Measurements from ENCODE around the gene PAX2. TPM values are rescaled to one million over a fixed set of nuclear protein-coding genes. Genes with fewer than 3 reads are reported as not detected.

Gene PAX2
- total RNA-seq, 4 donors from 2014 or later: not detected

- intact Hi-C loops (cut with DNase I; ENCODE audit: low total_unique reads): no loop called here
- no peak overlapping the region for H3K4me3 ChIP-seq (ENCODE audit: low read depth, poor library complexity, severe bottlenecking)
- TF ChIP-seq POLR2A (IDR thresholded peaks at IDR 0.05): no peak
- TF ChIP-seq, protein P1, sequence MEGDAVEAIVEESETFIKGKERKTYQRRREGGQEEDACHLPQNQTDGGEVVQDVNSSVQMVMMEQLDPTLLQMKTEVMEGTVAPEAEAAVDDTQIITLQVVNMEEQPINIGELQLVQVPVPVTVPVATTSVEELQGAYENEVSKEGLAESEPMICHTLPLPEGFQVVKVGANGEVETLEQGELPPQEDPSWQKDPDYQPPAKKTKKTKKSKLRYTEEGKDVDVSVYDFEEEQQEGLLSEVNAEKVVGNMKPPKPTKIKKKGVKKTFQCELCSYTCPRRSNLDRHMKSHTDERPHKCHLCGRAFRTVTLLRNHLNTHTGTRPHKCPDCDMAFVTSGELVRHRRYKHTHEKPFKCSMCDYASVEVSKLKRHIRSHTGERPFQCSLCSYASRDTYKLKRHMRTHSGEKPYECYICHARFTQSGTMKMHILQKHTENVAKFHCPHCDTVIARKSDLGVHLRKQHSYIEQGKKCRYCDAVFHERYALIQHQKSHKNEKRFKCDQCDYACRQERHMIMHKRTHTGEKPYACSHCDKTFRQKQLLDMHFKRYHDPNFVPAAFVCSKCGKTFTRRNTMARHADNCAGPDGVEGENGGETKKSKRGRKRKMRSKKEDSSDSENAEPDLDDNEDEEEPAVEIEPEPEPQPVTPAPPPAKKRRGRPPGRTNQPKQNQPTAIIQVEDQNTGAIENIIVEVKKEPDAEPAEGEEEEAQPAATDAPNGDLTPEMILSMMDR (IDR thresholded peaks at IDR 0.05): no peak
- DNase-seq (ENCODE audit: low spot score in 2 of 2): no peak
- 3 to 6% methylated on average over 22 to 42 of the region's 56 CpGs for WGBS, 2 donors
These were observed 3.1 kb downstream of the PAX2 start for GRCh38 chr10:100748231-100749058.

DNA sequence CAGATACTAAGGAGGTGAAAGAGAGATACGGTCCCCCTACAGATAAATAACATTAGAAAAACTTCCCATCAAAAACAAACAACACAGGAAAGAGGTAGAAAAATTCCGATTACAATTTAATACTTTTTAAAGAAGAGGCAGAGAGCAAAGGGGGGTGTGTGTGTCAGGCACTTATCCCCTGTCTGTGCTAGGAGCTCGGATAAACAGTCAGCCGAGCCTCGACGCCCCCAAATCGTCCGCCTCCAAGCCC lies 3.6 kb downstream of the PAX2 start:
- intact Hi-C loops (cut with DNase I; ENCODE audit: low total_unique reads): no loop called here
- no peak overlapping the region for H3K4me3 ChIP-seq (ENCODE audit: low read depth, poor library complexity, severe bottlenecking)
- no peak for TF ChIP-seq POLR2A (IDR thresholded peaks at IDR 0.05)
- TF ChIP-seq, protein P1 (IDR thresholded peaks at IDR 0.05): no peak
- WGBS, 2 donors: 0 to 1% methylated on average over 8 of the region's 8 CpGs
- DNase-seq (ENCODE audit: low spot score in 2 of 2): no peak

DNA sequence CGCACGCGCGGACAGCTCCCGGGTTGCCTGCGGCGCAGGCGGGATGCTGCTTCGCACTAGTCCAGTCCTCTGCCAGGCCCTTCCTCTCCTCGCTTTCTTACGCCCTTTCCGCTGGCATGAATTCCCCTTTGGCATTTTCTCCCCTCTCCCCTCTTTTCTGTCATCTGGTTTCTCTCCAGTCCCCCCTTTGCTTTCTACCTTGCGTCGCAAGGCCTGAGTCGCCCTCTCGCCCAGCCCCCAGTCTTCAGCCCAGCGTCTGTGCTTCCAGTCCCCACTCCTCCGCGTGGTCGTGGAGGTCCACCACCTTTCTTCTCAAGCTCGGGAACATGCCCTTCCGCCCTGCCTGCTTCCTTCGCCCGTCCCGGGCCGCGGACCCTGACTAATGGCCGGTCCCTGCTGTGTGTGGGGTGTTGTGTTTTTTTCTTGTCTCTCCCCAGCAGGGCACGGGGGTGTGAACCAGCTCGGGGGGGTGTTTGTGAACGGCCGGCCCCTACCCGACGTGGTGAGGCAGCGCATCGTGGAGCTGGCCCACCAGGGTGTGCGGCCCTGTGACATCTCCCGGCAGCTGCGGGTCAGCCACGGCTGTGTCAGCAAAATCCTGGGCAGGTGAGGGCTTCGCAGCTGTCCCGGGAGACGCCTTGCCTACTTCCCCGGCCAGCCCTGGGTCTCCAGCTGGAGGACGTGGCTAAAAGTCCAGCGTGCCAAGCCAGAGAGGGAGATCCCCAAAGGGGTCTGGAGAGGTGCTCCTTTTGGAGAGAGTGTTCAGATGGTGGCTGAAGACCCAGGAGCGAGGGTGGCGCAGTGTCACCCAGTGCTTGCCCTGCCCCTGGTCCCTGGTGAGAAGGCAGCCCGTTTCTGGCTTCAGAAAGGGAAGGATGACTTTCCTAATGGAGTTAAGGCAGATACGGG lies 4.2 kb downstream of the PAX2 start:
- no peak overlapping the region for H3K4me3 ChIP-seq (ENCODE audit: low read depth, poor library complexity, severe bottlenecking)
- no peak for DNase-seq (ENCODE audit: low spot score in 2 of 2)
- intact Hi-C loops (cut with DNase I; ENCODE audit: low total_unique reads): no loop called here
- WGBS, 2 donors: 4 to 10% methylated on average over 35 to 50 of the region's 50 CpGs
- no peak for TF ChIP-seq POLR2A (IDR thresholded peaks at IDR 0.05)
- TF ChIP-seq, protein P1 (IDR thresholded peaks at IDR 0.05): no peak

DNA sequence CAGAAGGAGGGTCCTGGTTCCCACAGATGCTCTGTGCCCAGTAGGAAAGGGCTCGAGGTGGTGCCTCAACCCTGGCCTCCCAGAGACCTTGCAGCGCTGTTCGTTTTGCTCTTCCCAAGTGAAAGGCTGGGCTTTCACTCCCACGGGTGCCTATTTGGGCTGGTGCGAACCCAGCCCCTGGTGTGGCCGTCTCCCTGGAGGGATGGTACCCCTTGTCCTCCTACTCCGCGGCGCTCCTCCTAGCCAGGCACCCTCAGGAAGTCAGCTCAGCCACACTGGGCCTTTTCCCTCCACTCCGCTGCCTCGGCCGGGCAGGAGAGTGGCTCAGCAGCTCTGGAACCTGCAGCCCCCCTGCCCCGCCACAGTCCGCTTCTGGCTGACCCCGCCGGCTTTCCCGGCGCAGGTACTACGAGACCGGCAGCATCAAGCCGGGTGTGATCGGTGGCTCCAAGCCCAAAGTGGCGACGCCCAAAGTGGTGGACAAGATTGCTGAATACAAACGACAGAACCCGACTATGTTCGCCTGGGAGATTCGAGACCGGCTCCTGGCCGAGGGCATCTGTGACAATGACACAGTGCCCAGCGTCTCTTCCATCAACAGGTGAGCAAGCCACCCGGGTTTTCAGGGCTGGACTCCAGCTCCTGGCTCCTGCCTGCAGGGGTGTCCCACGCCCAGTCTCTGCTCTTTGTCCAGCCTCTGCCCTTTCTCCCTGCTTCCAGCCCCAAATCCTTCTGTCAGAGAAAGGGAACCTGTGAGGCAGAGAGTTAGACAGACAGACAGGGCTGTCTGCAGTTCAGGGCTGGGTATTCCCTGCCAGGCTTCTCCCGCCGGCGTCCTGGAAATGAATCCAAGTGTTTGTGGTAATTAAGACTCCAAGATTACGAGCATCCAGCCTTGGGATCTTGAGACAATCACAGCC lies 5.2 kb downstream of the PAX2 start:
- TF ChIP-seq, protein P1 (IDR thresholded peaks at IDR 0.05): no peak
- TF ChIP-seq POLR2A (IDR thresholded peaks at IDR 0.05): no peak
- 10 to 14% methylated on average over 31 to 36 of the region's 37 CpGs for WGBS, 2 donors
- H3K4me3 ChIP-seq (ENCODE audit: low read depth, poor library complexity, severe bottlenecking): no peak overlapping the region
- DNase-seq (ENCODE audit: low spot score in 2 of 2): no peak
- intact Hi-C loops (cut with DNase I; ENCODE audit: low total_unique reads): no loop called here

DNA sequence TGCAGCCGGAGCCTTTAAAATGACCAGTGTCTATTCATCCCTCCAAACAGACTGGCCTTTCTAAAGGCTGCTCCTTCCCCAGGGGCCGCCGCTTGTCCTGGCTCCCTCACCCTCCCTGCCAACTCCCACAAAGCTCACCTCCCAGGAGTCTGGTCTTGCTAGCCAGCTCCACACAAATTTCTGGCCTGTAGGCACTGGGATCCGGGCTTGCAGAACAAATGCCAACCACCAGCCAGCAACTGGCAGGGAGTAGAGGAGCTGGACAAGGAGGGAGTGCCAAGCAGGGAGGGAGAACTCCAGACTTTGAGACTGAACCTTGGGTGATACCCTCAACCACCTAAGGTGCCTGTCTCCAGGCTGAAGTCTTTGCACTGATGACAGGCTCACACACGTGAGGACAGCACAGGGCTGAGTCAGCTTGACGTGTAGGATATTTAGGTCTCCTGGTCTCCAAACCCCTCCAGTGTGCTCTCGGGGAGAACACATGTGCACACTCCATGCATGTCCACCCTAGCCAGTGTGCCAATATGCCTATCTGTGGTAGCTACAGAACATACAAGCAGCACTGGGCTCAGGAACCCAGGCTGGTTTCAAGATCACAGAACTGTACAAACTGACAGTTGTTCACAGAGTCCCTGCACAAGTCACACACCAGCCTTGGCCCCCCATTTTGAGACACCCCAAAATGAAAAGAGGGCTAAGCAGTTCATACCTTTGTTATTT lies 6.0 kb downstream of the PAX2 start:
- intact Hi-C loops (cut with DNase I; ENCODE audit: low total_unique reads): no loop called here
- 39 to 43% methylated on average over 7 of the region's 7 CpGs for WGBS, 2 donors
- no peak for DNase-seq (ENCODE audit: low spot score in 2 of 2)
- TF ChIP-seq, protein P1 (IDR thresholded peaks at IDR 0.05): no peak
- no peak for TF ChIP-seq POLR2A (IDR thresholded peaks at IDR 0.05)
- no peak overlapping the region for H3K4me3 ChIP-seq (ENCODE audit: low read depth, poor library complexity, severe bottlenecking)
